Mesenchymal stem cell (in vitro differentiated cells and primary cell): ENCODE measurements around the gene RC3H2. TPM values are rescaled to one million over a fixed set of nuclear protein-coding genes. Genes with fewer than 3 reads are reported as not detected.

Source experiments
- DNase-seq: peaks from one replicate; pipeline ENCODE4 v3.0.0-alpha.2; 2013
- H2AFZ ChIP-seq: one replicate; pipeline ENCODE4 v1.6.1; 2013; ENCODE audit warnings: low read depth, mild to moderate bottlenecking, control low read depth, inconsistent platforms, low read length, moderate library complexity
- H2AK5ac ChIP-seq: 2 replicates; pipeline ENCODE4 v1.6.1; 2013; ENCODE audit warnings: low read length, moderate library complexity, mild to moderate bottlenecking, inconsistent platforms; ENCODE audit not compliant: severe bottlenecking
- H2BK120ac ChIP-seq: one replicate; pipeline ENCODE4 v1.6.1; 2013; ENCODE audit warnings: low read depth, mild to moderate bottlenecking, inconsistent platforms, low read length, moderate library complexity
- H2BK12ac ChIP-seq, 2 experiments: one replicate each; pipeline ENCODE4 v1.6.1; 2013; ENCODE audit warnings: inconsistent platforms in 2 of 2, low read length in 2 of 2, mild to moderate bottlenecking in 2 of 2, moderate library complexity in 2 of 2, control low read depth in 1 of 2
- H2BK15ac ChIP-seq: one replicate; pipeline ENCODE4 v1.6.1; 2013; ENCODE audit warnings: mild to moderate bottlenecking, low read depth, inconsistent platforms; ENCODE audit not compliant: poor library complexity, severe bottlenecking
- H2BK5ac ChIP-seq: 2 replicates; pipeline ENCODE4 v1.6.1; 2013; ENCODE audit warnings: low read depth, mild to moderate bottlenecking, low read length, control low read depth, inconsistent platforms; ENCODE audit not compliant: poor library complexity, severe bottlenecking
- H3K14ac ChIP-seq, 2 experiments: one replicate each; pipeline ENCODE4 v1.6.1; 2013; ENCODE audit warnings: inconsistent platforms in 2 of 2, low read length in 2 of 2, control low read depth in 1 of 2, mild to moderate bottlenecking in 1 of 2, moderate library complexity in 1 of 2
- H3K18ac ChIP-seq, 2 experiments: one replicate each; pipeline ENCODE4 v1.6.1; 2013; ENCODE audit warnings: inconsistent platforms in 2 of 2, low read length in 2 of 2, control low read depth in 1 of 2, low read depth in 1 of 2, mild to moderate bottlenecking in 1 of 2
- H3K23ac ChIP-seq, 2 experiments: one replicate each; pipeline ENCODE4 v1.6.1; 2013; ENCODE audit warnings: inconsistent platforms in 2 of 2, low read length in 2 of 2, mild to moderate bottlenecking in 2 of 2, moderate library complexity in 2 of 2, control low read depth in 1 of 2
- H3K27ac ChIP-seq: 2 replicates; pipeline ENCODE4 v1.5.1; 2013; ENCODE audit warnings: mild to moderate bottlenecking, moderate library complexity, low read length, control low read depth, inconsistent platforms; ENCODE audit not compliant: poor library complexity, severe bottlenecking
- H3K27me3 ChIP-seq, 2 experiments: 2 replicates each; pipeline versions ENCODE4 v1.6.1 to v1.7.0; 2013; ENCODE audit warnings: low read length in 2 of 2, mild to moderate bottlenecking in 2 of 2, moderate library complexity in 2 of 2, control low read depth in 1 of 2, inconsistent platforms in 1 of 2; ENCODE audit not compliant: control insufficient read depth in 1 of 2, insufficient read depth in 1 of 2
- H3K36me3 ChIP-seq, 2 experiments: 2 replicates each; pipeline versions ENCODE4 v1.6.1 to v1.7.0; 2013; ENCODE audit warnings: low read length in 2 of 2, control low read depth in 1 of 2, inconsistent platforms in 1 of 2, low read depth in 1 of 2, mild to moderate bottlenecking in 1 of 2; ENCODE audit not compliant: insufficient read depth in 2 of 2, control insufficient read depth in 1 of 2
- H3K4ac ChIP-seq, 2 experiments: one replicate each; pipeline ENCODE4 v1.6.1; 2013; ENCODE audit warnings: inconsistent platforms in 2 of 2, low read length in 2 of 2, mild to moderate bottlenecking in 2 of 2, moderate library complexity in 2 of 2, control low read depth in 1 of 2, low read depth in 1 of 2
- H3K4me1 ChIP-seq: 2 replicates; pipeline ENCODE4 v1.6.1; 2013; ENCODE audit warnings: low read depth, low read length, control low read depth; ENCODE audit not compliant: control insufficient read depth, insufficient read depth
- H3K4me2 ChIP-seq: 2 replicates; pipeline ENCODE4 v1.6.1; 2013; ENCODE audit warnings: low read length, mild to moderate bottlenecking, inconsistent platforms; ENCODE audit not compliant: poor library complexity, severe bottlenecking
- H3K4me3 ChIP-seq, 2 experiments: 2 replicates each; pipeline versions ENCODE4 v1.5.1 to v1.7.0; 2013; ENCODE audit warnings: low read length in 2 of 2, mild to moderate bottlenecking in 2 of 2, control low read depth in 1 of 2, low read depth in 1 of 2; ENCODE audit not compliant: insufficient read depth in 1 of 2
- H3K79me1 ChIP-seq: replicated peaks from 2 replicates; pipeline ENCODE4 v1.6.1; 2013; ENCODE audit warnings: mild to moderate bottlenecking, control low read depth, low read length, inconsistent platforms; ENCODE audit not compliant: poor library complexity, severe bottlenecking
- H3K9ac ChIP-seq: 2 replicates; pipeline ENCODE4 v1.7.0; 2013; ENCODE audit warnings: mild to moderate bottlenecking, low read length, moderate library complexity
- H3K9me3 ChIP-seq: 2 replicates; pipeline ENCODE4 v1.7.0; 2013; ENCODE audit warnings: mild to moderate bottlenecking, low read length; ENCODE audit not compliant: control insufficient read depth
- H4K8ac ChIP-seq: one replicate; pipeline ENCODE4 v1.6.1; 2013; ENCODE audit warnings: inconsistent platforms, mild to moderate bottlenecking, low read length, moderate library complexity
- H4K91ac ChIP-seq: one replicate; pipeline ENCODE4 v1.6.1; 2013; ENCODE audit warnings: mild to moderate bottlenecking, low read length, inconsistent platforms
- WGBS: methylation state at CpG from one replicate; pipeline ENCODE4 v1.1.7; 2013; ENCODE audit warnings: mixed read lengths; 5-methylcytosine and 5-hydroxymethylcytosine counted together
- small RNA-seq: library from polyadenylated mRNA; stranded (forward); fragments of <200 nt; extraction: miRNeasy Mini kit (QIAGEN cat#:217004); gene quantifications from one replicate; pipeline ENCODE3, GENCODE V24; 2013; ENCODE audit warnings: low read depth

RC3H2 gene

GRCh38 chr9:122797316-122798063, 107.7 kb downstream of the RC3H2 start:
- Histone ChIP-seq H3K36me3 (peaks cover 0 to 5% of the 10 kb centered on the region in 2 experiments), H4K8ac (no peak overlapping the region), H2AFZ (no peak overlapping the region), H3K14ac (peak overlapping the region in 1 of 2 experiments; percentile 0), H2AK5ac (no peak overlapping the region), H2BK15ac (no peak overlapping the region), H3K4me1 (peaks cover 3% of the 10 kb centered on the region), H3K9ac (no peak overlapping the region), H3K18ac (peak overlapping the region in 1 of 2 experiments; percentile 56), H3K9me3 (no peaks in the 10 kb centered on the region), H2BK120ac (no peak overlapping the region), H3K79me1 (no peaks in the 10 kb centered on the region), H3K23ac (no peak overlapping the region), H3K27ac (no peak overlapping the region), H2BK12ac (no peak overlapping the region), H3K4me2 (no peak overlapping the region), H3K4me3 (no peak overlapping the region), H2BK5ac (no peak overlapping the region), H3K4ac (no peak overlapping the region), H3K27me3 (peaks cover 0 to 9% of the 10 kb centered on the region in 2 experiments), H4K91ac (no peak overlapping the region)
- 68% methylated on average over 6 of the region's 6 CpGs for WGBS
- DNase-seq, result no peak

Small RNA genes within 50 kb of the gene (small RNA-seq; reads per million reads assigned to genes)
- gene RNY1P15, result not detected
- gene SNORD90, result 181 reads per million, percentile 94 among the genes with 10 or more reads in this experiment
